CD8-positive, alpha-beta memory T cell (primary cell): ENCODE data around the gene HPS5. TPM values are rescaled to one million over a fixed set of nuclear protein-coding genes. Genes with fewer than 3 reads are reported as not detected.
"Not testable (repeated sequence)": the region's sequence is repeated elsewhere in the genome, so short reads cannot be mapped to it uniquely, and the experiment has no call there.

Experiments used
- CTCF ChIA-PET: fragments of 350-600 bp; sonication (Branson Sonifier 250); formaldehyde crosslinking; loops from one replicate; lab custom pipeline; 2021; ENCODE audit warnings: antibody characterized with exemption; lab: Charles Lee
- POLR2A ChIA-PET: fragments of 350-600 bp; sonication (Branson Sonifier 250); formaldehyde crosslinking; loops from one replicate; lab custom pipeline; 2021; ENCODE audit warnings: antibody characterized with exemption; lab: Charles Lee
- DNase-seq, 5 donors: peaks; one replicate each; pipeline versions ENCODE4 v3.0.0 to v3.0.0-alpha.2; 2020 to 2022; ENCODE audit warnings: mixed read lengths in 1 of 5
- H3K27ac ChIP-seq: one replicate; pipeline ENCODE4 v1.7.0; 2013; ENCODE audit warnings: low read depth, mild to moderate bottlenecking, low read length, moderate library complexity
- H3K27me3 ChIP-seq: 2 replicates; pipeline ENCODE4 v1.7.0; 2013; ENCODE audit warnings: low read length, mild to moderate bottlenecking; ENCODE audit not compliant: insufficient read depth, poor library complexity, severe bottlenecking
- H3K36me3 ChIP-seq: 2 replicates; pipeline ENCODE4 v1.7.0; 2013; ENCODE audit warnings: mild to moderate bottlenecking, low read length, moderate library complexity; ENCODE audit not compliant: insufficient read depth
- H3K4me1 ChIP-seq: 2 replicates; pipeline ENCODE4 v1.7.0; 2013; ENCODE audit warnings: mild to moderate bottlenecking, low read length, moderate library complexity; ENCODE audit not compliant: insufficient read depth
- H3K4me3 ChIP-seq: 2 replicates; pipeline ENCODE4 v1.7.0; 2013; ENCODE audit warnings: mild to moderate bottlenecking, low read length
- H3K9me3 ChIP-seq: 2 replicates; pipeline ENCODE4 v1.7.0; 2013; ENCODE audit warnings: mild to moderate bottlenecking, low read length
- H3K27ac Mint-ChIP-seq, 8 donors: one replicate each; pipeline ENCODE4 v1.8.0; 2020 to 2021; ENCODE audit warnings: mixed read lengths in 8 of 8, mild to moderate bottlenecking in 6 of 8, inconsistent platforms in 3 of 8, moderate library complexity in 3 of 8
- H3K27me3 Mint-ChIP-seq, 2 donors: one replicate each; pipeline ENCODE4 v1.8.0; 2020 to 2021; ENCODE audit warnings: mixed read lengths in 2 of 2, mild to moderate bottlenecking in 1 of 2, moderate library complexity in 1 of 2
- H3K36me3 Mint-ChIP-seq, 3 donors: one replicate each; pipeline ENCODE4 v1.8.0; 2020 to 2021; ENCODE audit warnings: mixed read lengths in 3 of 3, inconsistent platforms in 1 of 3, mild to moderate bottlenecking in 1 of 3
- H3K4me1 Mint-ChIP-seq, 3 donors: one replicate each; pipeline ENCODE4 v1.8.0; 2020 to 2021; ENCODE audit warnings: mixed read lengths in 3 of 3, inconsistent platforms in 1 of 3, mild to moderate bottlenecking in 1 of 3
- H3K4me3 Mint-ChIP-seq, 7 donors: one replicate each; pipeline ENCODE4 v1.8.0; 2020 to 2021; ENCODE audit warnings: mixed read lengths in 7 of 7, mild to moderate bottlenecking in 6 of 7, moderate library complexity in 4 of 7, inconsistent platforms in 2 of 7
- H3K9me3 Mint-ChIP-seq, 5 donors: one replicate each; pipeline ENCODE4 v1.8.0; 2020 to 2022; ENCODE audit warnings: mixed read lengths in 5 of 5, mild to moderate bottlenecking in 3 of 5, moderate library complexity in 2 of 5, inconsistent platforms in 1 of 5
- polyA plus RNA-seq: library from polyadenylated mRNA; unstranded; fragments of 300-500 nt; fragmentation: Illumina TruSeq; gene quantifications from one replicate; pipeline ENCODE4 v1.2.3, GENCODE V29; 2021
- total RNA-seq, 2 experiments: library from RNA; stranded (reverse); gene quantifications; one replicate each; pipeline ENCODE4 v1.2.3, GENCODE V29; 2021

HPS5 gene
- total and polyA plus RNA-seq, 3 experiments from 2014 or later = 13.8 to 19.4 (median 18.5) TPM

DNA sequence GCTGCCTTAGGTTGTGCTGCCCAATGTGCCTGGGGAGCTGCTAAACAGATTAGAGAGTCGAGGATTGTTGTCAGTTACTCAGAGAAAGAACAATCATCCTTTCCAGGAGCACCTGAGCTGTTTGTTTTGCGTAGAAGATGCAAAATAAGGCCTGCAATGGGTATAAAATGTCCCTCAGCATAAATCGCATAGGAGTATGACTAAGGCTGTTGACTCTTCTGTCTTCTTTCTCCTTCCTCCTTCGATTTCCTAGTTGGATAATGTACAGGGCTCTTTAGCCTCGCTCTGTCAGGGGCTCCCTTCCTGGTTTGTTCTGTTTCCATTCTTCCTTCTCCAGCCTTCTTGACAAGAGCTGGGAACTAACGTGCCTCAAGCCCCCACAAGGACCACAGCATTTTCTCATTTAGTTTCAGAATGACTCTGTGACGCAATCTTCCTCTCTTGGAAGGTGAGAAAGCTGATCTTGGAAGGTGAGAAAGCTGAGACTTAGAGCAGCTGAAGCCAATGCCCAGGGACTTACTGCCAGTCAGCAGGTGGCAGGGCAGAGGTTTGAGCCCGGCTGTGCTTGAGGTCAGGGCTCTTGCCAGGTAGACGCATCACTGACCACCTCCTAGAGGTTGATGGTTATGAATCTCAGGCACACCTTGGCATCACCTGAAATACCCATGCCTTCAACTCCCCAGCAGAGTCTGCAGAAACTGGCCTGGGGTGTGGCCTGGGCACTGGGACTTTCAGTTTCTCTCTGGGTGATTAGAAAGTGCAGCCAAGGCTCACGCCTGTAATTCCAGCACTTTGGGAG, 54.4 kb downstream of the HPS5 start:
- Mint-ChIP-seq H3K27ac (peak overlapping the region in 7 of 8 donors; percentile 51 to 88 (median 68)), H3K4me3 (peak overlapping the region in 6 of 7 donors; percentile 43 to 87 (median 73))
- H3K36me3 ChIP-seq, H3K4me1 Mint-ChIP-seq, H3K4me1 ChIP-seq, DNase-seq, H3K4me3 ChIP-seq, H3K9me3 ChIP-seq, H3K36me3 Mint-ChIP-seq, POLR2A ChIA-PET, H3K9me3 Mint-ChIP-seq, H3K27ac ChIP-seq, CTCF ChIA-PET, H3K27me3 Mint-ChIP-seq, H3K27me3 ChIP-seq: not testable (repeated sequence)

DNA sequence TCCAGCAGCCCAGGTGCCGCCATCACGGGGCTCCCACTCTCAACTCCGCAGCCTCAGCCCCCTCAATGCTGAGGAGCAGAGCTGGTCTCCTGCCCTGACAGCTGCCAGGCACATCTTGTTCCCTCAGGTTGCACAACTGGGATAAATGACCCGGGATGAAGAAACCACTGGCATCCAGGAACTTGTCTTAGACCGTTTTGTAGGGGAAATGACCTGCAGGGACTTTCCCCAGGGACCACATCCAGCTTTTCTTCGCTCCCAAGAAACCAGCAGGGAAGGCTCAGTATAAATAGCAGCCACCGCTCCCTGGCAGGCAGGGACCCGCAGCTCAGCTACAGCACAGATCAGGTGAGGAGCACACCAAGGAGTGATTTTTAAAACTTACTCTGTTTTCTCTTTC, 56.0 kb downstream of the HPS5 start, which contains the start of gene SAA1:
TSS of gene SAA1 (plus strand) at position 316 of the 400 bp plus-strand sequence. CDS start 624 bp downstream, outside the sequence.
- POLR2A ChIA-PET = no interaction called here
- H3K27ac ChIP-seq = no peak within 1 kb of the TSS
- H3K27ac Mint-ChIP-seq = peak within 1 kb of the TSS in 1 of 8 donors; percentile 27
- H3K36me3 Mint-ChIP-seq = no peaks in the 10 kb centered on the region
- CTCF ChIA-PET = no interaction called here
- DNase-seq = no peak
- H3K36me3 ChIP-seq = no peaks in the 10 kb centered on the region
- no peaks in the 10 kb centered on the region for H3K9me3 Mint-ChIP-seq
- H3K4me3 ChIP-seq = no peak within 1 kb of the TSS
- no peaks in the 10 kb centered on the region for H3K4me1 ChIP-seq
- no peaks in the 10 kb centered on the region for H3K9me3 ChIP-seq
- no peaks in the 10 kb centered on the region for H3K27me3 ChIP-seq
- H3K4me1 Mint-ChIP-seq = peaks cover 0 to 10% (median 0%) of the 10 kb centered on the region in 3 donors
- peak within 1 kb of the TSS in 1 of 7 donors; percentile 36 for H3K4me3 Mint-ChIP-seq
- H3K27me3 Mint-ChIP-seq = no peaks in the 10 kb centered on the region

DNA sequence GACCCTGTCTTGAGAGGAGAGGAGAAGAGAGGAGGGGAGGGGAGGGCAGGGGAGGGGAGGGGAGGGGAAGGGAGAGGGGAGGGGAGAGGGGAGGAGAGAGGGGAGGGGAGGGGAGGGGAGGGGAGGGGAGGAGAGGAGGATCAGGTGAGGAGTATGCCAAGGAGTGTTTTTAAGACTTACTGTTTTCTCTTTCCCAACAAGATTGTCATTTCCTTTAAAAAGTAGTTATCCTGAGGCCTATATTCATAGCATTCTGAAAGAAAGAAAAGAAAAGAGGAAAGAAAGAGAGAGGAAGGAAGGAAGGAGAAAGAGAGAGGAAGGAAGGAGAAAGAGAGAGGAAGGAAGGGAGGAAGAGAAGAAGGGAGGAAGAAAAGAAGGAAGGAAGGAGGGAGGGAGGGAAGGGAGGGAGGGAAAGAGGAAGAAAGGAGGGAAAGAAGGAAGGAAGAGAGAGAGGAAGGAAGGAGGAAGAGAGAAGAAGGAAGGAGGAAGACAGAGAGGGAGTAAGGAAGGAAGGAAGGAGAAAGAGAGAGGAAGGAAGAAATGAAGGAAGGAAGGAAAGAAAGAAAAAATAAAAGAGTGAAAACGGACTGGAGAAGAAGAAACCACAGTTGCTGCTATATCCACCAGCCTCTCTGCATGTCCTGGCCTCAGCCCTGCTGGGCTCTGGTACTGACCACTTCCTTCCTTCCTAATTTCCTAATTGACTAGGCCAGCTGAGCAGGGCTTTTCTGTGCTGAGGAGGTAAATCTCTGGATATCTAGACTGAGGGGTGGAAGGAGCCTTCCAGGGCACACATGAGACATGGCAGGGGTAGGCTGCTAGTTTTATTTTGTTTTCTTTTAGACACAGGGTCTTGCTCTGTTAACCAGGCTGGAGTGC, 57.0 kb downstream of the HPS5 start:
- H3K9me3 ChIP-seq = no peaks in the 10 kb centered on the region
- no peak for DNase-seq
- no peaks in the 10 kb centered on the region for H3K27me3 ChIP-seq
- no peaks in the 10 kb centered on the region for H3K27me3 Mint-ChIP-seq
- H3K27ac ChIP-seq = no peak overlapping the region
- no peaks in the 10 kb centered on the region for H3K4me1 ChIP-seq
- ChIA-PET POLR2A (no interaction called here), CTCF (no interaction called here)
- no peaks in the 10 kb centered on the region for H3K9me3 Mint-ChIP-seq
- H3K4me3 Mint-ChIP-seq = no peak overlapping the region
- no peak overlapping the region for H3K27ac Mint-ChIP-seq
- no peaks in the 10 kb centered on the region for H3K36me3 ChIP-seq
- peaks cover 0 to 10% (median 0%) of the 10 kb centered on the region in 3 donors for H3K4me1 Mint-ChIP-seq
- no peak overlapping the region for H3K4me3 ChIP-seq
- H3K36me3 Mint-ChIP-seq = no peaks in the 10 kb centered on the region

DNA sequence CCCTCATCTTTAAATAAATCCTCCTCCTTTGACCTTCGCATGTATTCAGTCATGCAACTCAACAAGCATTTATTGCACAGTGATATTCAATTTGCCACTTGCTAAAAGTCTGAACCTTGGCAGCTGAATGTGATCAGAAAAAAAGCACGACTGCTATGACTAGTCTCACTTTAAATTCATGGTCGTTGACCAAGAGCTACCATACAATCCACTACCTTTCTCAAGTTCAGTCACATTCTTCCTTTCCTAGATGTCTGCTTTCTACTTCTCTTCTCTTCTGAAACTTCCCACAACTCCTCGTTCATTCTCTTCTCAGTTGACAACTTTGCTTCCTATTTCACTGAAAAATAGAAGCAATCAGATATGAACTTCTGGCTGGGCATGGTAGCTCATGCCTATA, 57.9 kb downstream of the HPS5 start:
- no peaks in the 10 kb centered on the region for H3K36me3 ChIP-seq
- Mint-ChIP-seq H3K27ac (no peak overlapping the region), H3K27me3 (no peaks in the 10 kb centered on the region), H3K4me1 (peaks cover 0 to 10% (median 0%) of the 10 kb centered on the region in 3 donors), H3K36me3 (no peaks in the 10 kb centered on the region), H3K4me3 (no peak overlapping the region), H3K9me3 (no peaks in the 10 kb centered on the region)
- no peak overlapping the region for H3K4me3 ChIP-seq
- no peaks in the 10 kb centered on the region for H3K9me3 ChIP-seq
- H3K4me1 ChIP-seq = no peaks in the 10 kb centered on the region
- CTCF ChIA-PET = no interaction called here
- no peaks in the 10 kb centered on the region for H3K27me3 ChIP-seq
- H3K27ac ChIP-seq = no peak overlapping the region
- no peak for DNase-seq
- POLR2A ChIA-PET = no interaction called here

DNA sequence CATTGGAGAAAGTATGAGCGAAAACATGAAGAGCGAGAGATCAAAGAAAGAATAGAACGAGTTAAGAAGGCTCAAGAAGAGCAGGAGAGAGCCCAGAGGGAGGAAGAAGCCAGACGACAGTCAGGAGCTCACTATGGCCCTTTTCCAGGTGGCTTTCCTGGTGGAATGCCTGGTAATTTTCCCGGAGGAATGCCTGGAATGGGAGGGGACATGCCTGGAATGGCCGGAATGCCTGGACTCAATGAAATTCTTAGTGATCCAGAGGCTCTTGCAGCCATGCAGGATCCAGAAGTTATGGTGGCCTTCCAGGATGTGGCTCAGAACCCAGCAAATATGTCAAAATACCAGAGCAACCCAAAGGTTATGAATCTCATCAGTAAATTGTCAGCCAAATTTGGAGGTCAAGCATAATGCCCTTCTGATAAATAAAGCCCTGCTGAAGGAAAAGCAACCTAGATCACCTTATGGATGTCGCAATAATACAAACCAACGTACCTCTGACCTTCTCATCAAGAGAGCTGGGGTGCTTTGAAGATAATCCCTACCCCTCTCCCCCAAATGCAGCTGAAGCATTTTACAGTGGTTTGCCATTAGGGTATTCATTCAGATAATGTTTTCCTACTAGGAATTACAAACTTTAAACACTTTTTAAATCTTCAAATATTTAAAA, 59.1 kb downstream of the HPS5 start:
- DNase-seq, H3K9me3 Mint-ChIP-seq, CTCF ChIA-PET, H3K4me1 Mint-ChIP-seq, H3K27me3 Mint-ChIP-seq, H3K4me3 ChIP-seq, H3K4me3 Mint-ChIP-seq, H3K36me3 ChIP-seq, H3K4me1 ChIP-seq, H3K9me3 ChIP-seq, POLR2A ChIA-PET, H3K36me3 Mint-ChIP-seq, H3K27ac Mint-ChIP-seq, H3K27ac ChIP-seq, H3K27me3 ChIP-seq: not testable (repeated sequence)

DNA sequence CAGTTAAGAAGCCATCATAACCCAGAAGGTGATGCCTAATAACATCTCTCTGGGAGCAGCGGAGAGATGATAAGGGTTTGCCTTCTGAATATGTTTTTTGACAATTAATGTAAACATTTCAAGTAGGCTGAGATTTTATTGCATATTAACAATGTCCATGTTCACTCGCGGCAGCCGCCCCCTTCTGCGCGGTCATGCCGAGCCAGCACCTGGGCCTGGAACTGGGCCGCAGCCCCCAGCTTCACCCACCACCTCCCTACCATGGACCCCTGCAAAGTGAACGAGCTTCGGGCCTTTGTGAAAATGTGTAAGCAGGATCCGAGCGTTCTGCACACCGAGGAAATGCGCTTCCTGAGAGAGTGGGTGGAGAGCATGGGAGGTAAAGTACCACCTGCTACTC, 60.2 kb downstream of the HPS5 start:
- no peak overlapping the region for H3K27ac ChIP-seq
- H3K4me3 ChIP-seq = no peak overlapping the region
- Mint-ChIP-seq H3K4me1 (no peaks in the 10 kb centered on the region), H3K4me3 (no peak overlapping the region), H3K9me3 (no peaks in the 10 kb centered on the region), H3K36me3 (no peaks in the 10 kb centered on the region), H3K27ac (no peak overlapping the region), H3K27me3 (peaks cover 0 to 3% of the 10 kb centered on the region in 2 donors)
- no peaks in the 10 kb centered on the region for H3K4me1 ChIP-seq
- DNase-seq = no peak
- H3K36me3 ChIP-seq = no peaks in the 10 kb centered on the region
- no peaks in the 10 kb centered on the region for H3K27me3 ChIP-seq
- CTCF ChIA-PET = no interaction called here
- H3K9me3 ChIP-seq = no peaks in the 10 kb centered on the region
- POLR2A ChIA-PET = no interaction called here

DNA sequence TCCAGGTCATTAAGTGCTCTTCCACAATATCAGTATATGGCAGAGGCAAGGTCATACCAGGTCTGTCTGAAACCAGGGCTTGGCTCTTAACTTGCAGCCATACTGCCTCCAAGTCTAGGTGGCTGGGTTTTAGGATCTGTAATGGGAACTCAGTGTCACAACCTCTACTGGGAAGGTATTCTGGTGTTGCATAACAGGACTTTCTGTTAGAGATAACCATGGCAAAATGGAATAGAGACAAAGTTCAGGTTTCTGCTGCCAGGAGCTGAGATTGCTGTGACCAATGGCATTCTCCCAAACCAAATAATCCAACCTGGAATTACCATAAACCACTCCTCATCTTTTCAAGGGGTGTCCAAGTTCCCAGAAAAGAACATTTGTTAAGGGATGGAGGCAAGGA, 62.7 kb downstream of the HPS5 start:
- Histone ChIP-seq H3K4me3 (no peak overlapping the region), H3K27ac (no peak overlapping the region), H3K4me1 (no peaks in the 10 kb centered on the region), H3K27me3 (no peaks in the 10 kb centered on the region), H3K36me3 (no peaks in the 10 kb centered on the region), H3K9me3 (no peaks in the 10 kb centered on the region)
- DNase-seq = no peak
- Mint-ChIP-seq H3K4me3 (no peak overlapping the region), H3K9me3 (no peaks in the 10 kb centered on the region), H3K36me3 (no peaks in the 10 kb centered on the region), H3K27me3 (peaks cover 0 to 6% of the 10 kb centered on the region in 2 donors), H3K4me1 (no peaks in the 10 kb centered on the region), H3K27ac (no peak overlapping the region)
- ChIA-PET POLR2A (interaction anchor here (0.6 kb wide), 1 partner anchor 137 kb away, joined by 7 read pairs; no protein-coding TSS in a partner anchor), CTCF (no interaction called here)
